ENCODE results near the gene LGALS9B. TPM values are rescaled to one million over a fixed set of nuclear protein-coding genes. Genes with fewer than 3 reads are reported as not detected.
"Not testable (repeated sequence)": the region's sequence is repeated elsewhere in the genome, so short reads cannot be mapped to it uniquely, and the experiment has no call there.

LGALS9B gene
- total and polyA plus RNA-seq, 8 donors: 1.3 to 131 (median 11.0) TPM

- H3K27ac ChIP-seq; intact Hi-C loops (cut with DNase I; ENCODE audit: low total_unique reads); H3K36me3 ChIP-seq; H3K4me1 ChIP-seq; H3K27me3 ChIP-seq; H3K9me3 ChIP-seq; DNase-seq; H3K4me3 ChIP-seq: not testable (repeated sequence)
- 79 to 98% (median 88%) methylated on average over 4 to 6 of the region's 9 CpGs; no CpG with 5 or more reads in 1 of the 5 donors for WGBS, 5 donors
Observed at GRCh38 chr17:20494147-20494546, 26.8 kb upstream of the LGALS9B start.

GRCh38 chr17:20492971-20493370 lies 25.6 kb upstream of the LGALS9B start:
- WGBS, 5 donors: 65 to 96% (median 81%) methylated on average over 2 to 8 of the region's 8 CpGs
- H3K4me1 ChIP-seq; H3K27ac ChIP-seq; DNase-seq; H3K9me3 ChIP-seq; H3K4me3 ChIP-seq; H3K36me3 ChIP-seq; intact Hi-C loops (cut with DNase I; ENCODE audit: low total_unique reads); H3K27me3 ChIP-seq: not testable (repeated sequence)

GRCh38 chr17:20492099-20492498 lies 24.8 kb upstream of the LGALS9B start:
- intact Hi-C loops (cut with DNase I; ENCODE audit: low total_unique reads); H3K27me3 ChIP-seq; H3K4me3 ChIP-seq; H3K36me3 ChIP-seq; H3K27ac ChIP-seq; H3K9me3 ChIP-seq; DNase-seq; H3K4me1 ChIP-seq: not testable (repeated sequence)
- 43 to 78% (median 51%) methylated on average over 2 to 3 of the region's 6 CpGs; no CpG with 5 or more reads in 1 of the 5 donors for WGBS, 5 donors

- H3K36me3 ChIP-seq; H3K9me3 ChIP-seq; DNase-seq; H3K27me3 ChIP-seq; H3K4me1 ChIP-seq; intact Hi-C loops (cut with DNase I; ENCODE audit: low total_unique reads); H3K4me3 ChIP-seq; H3K27ac ChIP-seq: not testable (repeated sequence)
- 7 to 29% (median 19%) methylated on average over 2 to 6 of the region's 6 CpGs for WGBS, 5 donors
Observed at GRCh38 chr17:20484930-20485329, 17.6 kb upstream of the LGALS9B start.

- DNase-seq; H3K4me3 ChIP-seq; intact Hi-C loops (cut with DNase I; ENCODE audit: low total_unique reads); H3K27me3 ChIP-seq; H3K4me1 ChIP-seq; H3K9me3 ChIP-seq; H3K27ac ChIP-seq; H3K36me3 ChIP-seq: not testable (repeated sequence)
- WGBS, 5 donors: 54 to 81% (median 71%) methylated on average over 5 to 6 of the region's 8 CpGs
Observed at GRCh38 chr17:20479889-20480591, 12.7 kb upstream of the LGALS9B start.

- DNase-seq; H3K36me3 ChIP-seq; H3K4me1 ChIP-seq; H3K9me3 ChIP-seq; intact Hi-C loops (cut with DNase I; ENCODE audit: low total_unique reads); H3K27ac ChIP-seq; H3K4me3 ChIP-seq; H3K27me3 ChIP-seq: not testable (repeated sequence)
- WGBS, 5 donors: 65 to 92% (median 83%) methylated on average over 2 to 3 of the region's 4 CpGs
Observed at GRCh38 chr17:20477398-20478071, 10.2 kb upstream of the LGALS9B start.

- H3K4me1 ChIP-seq; intact Hi-C loops (cut with DNase I; ENCODE audit: low total_unique reads); H3K27ac ChIP-seq; H3K36me3 ChIP-seq; DNase-seq; H3K27me3 ChIP-seq; H3K4me3 ChIP-seq; H3K9me3 ChIP-seq: not testable (repeated sequence)
- 74 to 97% (median 86%) methylated on average over 6 to 8 of the region's 8 CpGs for WGBS, 5 donors
Observed at GRCh38 chr17:20475137-20475831, 7.9 kb upstream of the LGALS9B start.

- H3K9me3 ChIP-seq; H3K4me3 ChIP-seq; H3K4me1 ChIP-seq; H3K27ac ChIP-seq; H3K27me3 ChIP-seq; H3K36me3 ChIP-seq; intact Hi-C loops (cut with DNase I; ENCODE audit: low total_unique reads); DNase-seq: not testable (repeated sequence)
Observed at GRCh38 chr17:20474081-20474480, 6.7 kb upstream of the LGALS9B start.

- H3K4me1 ChIP-seq; H3K4me3 ChIP-seq; H3K36me3 ChIP-seq; DNase-seq; H3K27ac ChIP-seq; H3K27me3 ChIP-seq; H3K9me3 ChIP-seq; intact Hi-C loops (cut with DNase I; ENCODE audit: low total_unique reads): not testable (repeated sequence)
- 50 to 91% (median 63%) methylated on average over 1 to 2 of the region's 4 CpGs for WGBS, 5 donors
Observed at GRCh38 chr17:20469946-20470345, 2.6 kb upstream of the LGALS9B start.

- not testable (repeated sequence) for H3K27me3 ChIP-seq
Observed at GRCh38 chr17:20469107-20469506, 1.8 kb upstream of the LGALS9B start.

GRCh38 chr17:20466999-20467398 lies 340 bp downstream of the LGALS9B start:
- H3K36me3 ChIP-seq; intact Hi-C loops (cut with DNase I; ENCODE audit: low total_unique reads); H3K4me1 ChIP-seq; DNase-seq; H3K4me3 ChIP-seq; H3K9me3 ChIP-seq; H3K27me3 ChIP-seq: not testable (repeated sequence)
- WGBS, 5 donors: 62 to 100% (median 72%) methylated on average over 1 to 3 of the region's 5 CpGs; no CpG with 5 or more reads in 1 of the 5 donors
- H3K27ac ChIP-seq: peak overlapping the region in 3 of 5 donors; percentile 32 to 70 (median 46)

More at GRCh38 chr17:20469107-20469506, 1.8 kb upstream of the LGALS9B start:
- no CpG with 5 or more reads among the region's 4 CpGs for WGBS, 5 donors
- intact Hi-C loops (cut with DNase I; ENCODE audit: low total_unique reads); H3K4me3 ChIP-seq; DNase-seq; H3K9me3 ChIP-seq; H3K36me3 ChIP-seq; H3K27ac ChIP-seq; H3K4me1 ChIP-seq: not testable (repeated sequence)

GRCh38 chr17:20466553-20466952 lies 786 bp downstream of the LGALS9B start:
- H3K27ac ChIP-seq; intact Hi-C loops (cut with DNase I; ENCODE audit: low total_unique reads); H3K4me1 ChIP-seq; H3K36me3 ChIP-seq; H3K27me3 ChIP-seq; DNase-seq; H3K9me3 ChIP-seq; H3K4me3 ChIP-seq: not testable (repeated sequence)
- WGBS, 5 donors: 64 to 100% (median 82%) methylated on average over 1 to 2 of the region's 5 CpGs

Data from stomach (tissue), 9 donors.